ENCODE measurements around the gene TMEM161A. TPM values are rescaled to one million over a fixed set of nuclear protein-coding genes. Genes with fewer than 3 reads are reported as not detected.

TMEM161A gene
- total and polyA plus RNA-seq, 3 donors from 2014 or later, result 13.2 to 18.7 (median 17.4) TPM

DNA sequence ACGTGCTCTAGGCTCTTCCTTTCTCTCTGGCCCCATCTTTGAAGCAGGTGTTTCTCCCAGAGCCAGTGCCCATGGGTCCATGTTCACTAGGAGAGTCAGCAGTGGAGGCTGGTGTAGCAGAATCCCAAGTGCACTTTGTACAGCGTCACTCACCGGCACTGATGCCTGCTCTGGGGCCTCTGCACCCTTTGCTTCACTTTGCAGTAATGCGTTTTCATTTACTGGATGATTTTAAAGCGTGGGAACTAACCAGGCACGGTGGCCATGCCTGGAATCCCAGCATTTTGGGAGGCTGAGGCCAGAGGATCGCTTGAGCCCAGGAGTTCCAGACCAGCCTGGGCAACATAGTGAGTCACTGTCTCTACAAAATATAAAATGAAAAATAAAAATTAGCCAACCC, 43.8 kb downstream of the TMEM161A start:
- Histone ChIP-seq H3K36me3 (ENCODE audit: low read depth, missing control alignments) (no peaks in the 10 kb centered on the region), H3K9me3 (no peaks in the 10 kb centered on the region), H3K4me1 (peaks cover 5% of the 10 kb centered on the region), H3K4me3 (no peak overlapping the region), H3K27ac (no peak overlapping the region), H3K27me3 (no peaks in the 10 kb centered on the region)
- intact Hi-C loops (cut with DNase I; ENCODE audit: low total_unique reads), result no loop called here
- 90 to 95% methylated on average over 7 of the region's 7 CpGs for WGBS, 2 donors
- no peak for DNase-seq
- no peak for TF ChIP-seq POLR2A (IDR thresholded peaks at IDR 0.05)
- TF ChIP-seq, protein P1, sequence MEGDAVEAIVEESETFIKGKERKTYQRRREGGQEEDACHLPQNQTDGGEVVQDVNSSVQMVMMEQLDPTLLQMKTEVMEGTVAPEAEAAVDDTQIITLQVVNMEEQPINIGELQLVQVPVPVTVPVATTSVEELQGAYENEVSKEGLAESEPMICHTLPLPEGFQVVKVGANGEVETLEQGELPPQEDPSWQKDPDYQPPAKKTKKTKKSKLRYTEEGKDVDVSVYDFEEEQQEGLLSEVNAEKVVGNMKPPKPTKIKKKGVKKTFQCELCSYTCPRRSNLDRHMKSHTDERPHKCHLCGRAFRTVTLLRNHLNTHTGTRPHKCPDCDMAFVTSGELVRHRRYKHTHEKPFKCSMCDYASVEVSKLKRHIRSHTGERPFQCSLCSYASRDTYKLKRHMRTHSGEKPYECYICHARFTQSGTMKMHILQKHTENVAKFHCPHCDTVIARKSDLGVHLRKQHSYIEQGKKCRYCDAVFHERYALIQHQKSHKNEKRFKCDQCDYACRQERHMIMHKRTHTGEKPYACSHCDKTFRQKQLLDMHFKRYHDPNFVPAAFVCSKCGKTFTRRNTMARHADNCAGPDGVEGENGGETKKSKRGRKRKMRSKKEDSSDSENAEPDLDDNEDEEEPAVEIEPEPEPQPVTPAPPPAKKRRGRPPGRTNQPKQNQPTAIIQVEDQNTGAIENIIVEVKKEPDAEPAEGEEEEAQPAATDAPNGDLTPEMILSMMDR (IDR thresholded peaks at IDR 0.05), result no peak

DNA sequence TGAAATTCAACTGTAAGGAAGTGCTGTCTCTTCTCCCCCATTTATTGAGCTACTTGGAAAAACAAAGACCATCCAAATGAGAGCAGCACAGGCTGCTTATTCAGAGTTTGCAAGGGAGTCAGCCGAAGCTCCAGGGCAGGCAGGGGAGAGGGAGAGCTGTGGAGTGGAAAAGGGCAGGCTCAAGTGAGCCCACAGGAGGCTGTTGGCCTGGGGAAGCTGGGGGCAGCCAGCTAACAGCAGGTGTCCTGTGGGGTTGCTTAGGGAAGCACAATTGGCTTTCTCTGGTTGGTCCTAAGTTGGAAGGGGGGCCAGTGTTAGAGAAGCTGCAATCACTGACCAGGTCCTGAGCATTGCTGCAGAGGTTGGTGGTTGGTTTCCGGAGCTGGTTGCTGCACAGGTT, 50.6 kb downstream of the TMEM161A start:
- peaks cover 6% of the 10 kb centered on the region for H3K4me1 ChIP-seq
- H3K27me3 ChIP-seq, result no peaks in the 10 kb centered on the region
- no peaks in the 10 kb centered on the region for H3K9me3 ChIP-seq
- H3K4me3 ChIP-seq, result no peak overlapping the region
- no peak for DNase-seq
- intact Hi-C loops (cut with DNase I; ENCODE audit: low total_unique reads), result no loop called here
- no peak overlapping the region for H3K27ac ChIP-seq
- TF ChIP-seq, protein P1 (IDR thresholded peaks at IDR 0.05), result no peak
- no peak for TF ChIP-seq POLR2A (IDR thresholded peaks at IDR 0.05)
- WGBS, 2 donors, result 72 to 94% methylated on average over 2 of the region's 2 CpGs
- no peaks in the 10 kb centered on the region for H3K36me3 ChIP-seq (ENCODE audit: low read depth, missing control alignments)

DNA sequence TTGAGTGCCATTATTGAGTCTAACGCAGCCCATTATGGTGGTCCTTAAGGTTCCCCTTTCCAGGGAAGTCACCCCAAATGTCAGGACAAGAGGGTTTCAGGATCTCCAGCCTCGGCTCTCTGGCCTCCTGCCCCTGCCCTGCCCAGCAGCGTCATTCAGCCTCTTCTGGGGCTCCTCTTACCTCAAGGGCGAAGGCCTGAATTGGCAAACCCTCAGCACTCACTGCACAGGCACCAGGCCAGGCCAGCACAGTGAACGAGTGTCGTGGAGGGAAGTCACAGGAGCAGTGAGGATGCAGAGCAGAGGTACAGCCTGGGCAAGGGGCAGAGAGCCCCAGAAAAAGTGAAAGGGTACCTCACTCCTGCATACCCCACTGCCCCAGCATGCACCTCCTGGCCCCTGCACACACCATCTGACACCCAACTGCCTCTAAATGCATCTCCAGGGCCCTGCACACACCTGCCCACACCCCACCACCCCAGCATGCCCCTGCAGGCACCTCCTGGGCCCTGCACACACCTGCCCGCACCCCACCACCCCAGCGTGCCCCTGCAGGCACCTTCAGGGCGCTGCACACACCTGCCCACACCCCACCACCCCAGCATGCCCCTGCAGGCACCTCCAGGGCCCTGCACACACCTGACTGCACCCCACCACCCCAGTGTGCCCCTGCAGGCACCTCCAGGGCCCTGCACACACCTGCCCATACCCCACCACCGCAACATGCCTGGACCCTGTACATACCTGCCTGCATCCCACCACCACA, 54.7 kb downstream of the TMEM161A start:
- Histone ChIP-seq H3K27ac (no peak overlapping the region), H3K27me3 (no peaks in the 10 kb centered on the region), H3K4me1 (peaks cover under 1% of the 10 kb centered on the region), H3K36me3 (ENCODE audit: low read depth, missing control alignments) (no peaks in the 10 kb centered on the region), H3K4me3 (no peak overlapping the region), H3K9me3 (no peaks in the 10 kb centered on the region)
- intact Hi-C loops (cut with DNase I; ENCODE audit: low total_unique reads), result no loop called here
- no peak for DNase-seq
- 82 to 96% methylated on average over 7 to 10 of the region's 10 CpGs for WGBS, 2 donors
- TF ChIP-seq, protein P1 (IDR thresholded peaks at IDR 0.05), result no peak
- no peak for TF ChIP-seq POLR2A (IDR thresholded peaks at IDR 0.05)

DNA sequence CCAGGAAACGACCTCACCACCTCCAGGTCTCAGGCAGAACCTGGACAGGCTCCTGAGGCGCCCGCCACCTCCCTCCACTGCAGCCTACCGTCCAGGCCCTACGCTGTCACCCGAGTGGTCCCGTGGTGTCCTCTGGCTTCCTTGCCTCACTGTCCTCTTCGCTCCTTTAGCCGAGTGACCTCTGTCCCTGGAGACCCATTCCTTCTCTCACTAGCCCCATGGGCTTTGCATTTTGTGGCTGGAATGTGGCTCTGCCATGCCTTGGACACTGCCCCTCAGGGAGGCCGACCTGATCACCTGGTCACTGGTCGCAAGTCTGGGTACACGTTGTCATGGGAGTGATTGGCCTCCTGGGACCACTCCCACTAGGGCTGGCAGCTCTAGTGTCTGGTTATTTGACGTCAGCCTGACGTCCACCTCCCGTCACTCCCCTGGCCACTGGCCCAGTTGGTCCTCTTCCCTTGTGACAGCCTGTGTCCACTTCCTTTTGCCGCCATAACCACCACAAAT, 56.6 kb downstream of the TMEM161A start:
- intact Hi-C loops (cut with DNase I; ENCODE audit: low total_unique reads), result no loop called here
- Histone ChIP-seq H3K36me3 (ENCODE audit: low read depth, missing control alignments) (no peaks in the 10 kb centered on the region), H3K4me3 (no peak overlapping the region), H3K9me3 (no peaks in the 10 kb centered on the region), H3K27ac (no peak overlapping the region), H3K27me3 (no peaks in the 10 kb centered on the region), H3K4me1 (peaks cover 7% of the 10 kb centered on the region)
- 80 to 87% methylated on average over 13 to 16 of the region's 16 CpGs for WGBS, 2 donors
- TF ChIP-seq, protein P1 (IDR thresholded peaks at IDR 0.05), result no peak
- TF ChIP-seq POLR2A (IDR thresholded peaks at IDR 0.05), result no peak
- no peak for DNase-seq

DNA sequence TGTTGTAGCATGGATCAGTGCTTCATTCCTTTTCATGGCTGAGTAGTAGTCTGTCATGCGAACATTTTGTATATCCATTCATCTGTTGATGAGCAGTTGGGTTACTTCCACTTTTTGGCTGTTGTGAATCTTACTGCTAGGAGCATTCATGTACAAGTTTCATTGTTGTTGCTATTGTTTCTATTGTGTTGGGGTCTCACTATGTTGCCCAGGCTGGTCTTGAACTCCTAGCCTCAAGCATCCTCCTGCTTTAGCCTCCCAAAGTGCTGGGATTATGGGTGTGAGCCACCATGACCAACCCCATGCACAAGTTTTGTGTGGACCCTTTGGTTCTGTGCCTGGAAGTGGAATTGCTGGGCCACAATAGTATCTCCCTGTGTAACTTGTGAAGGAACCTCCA, 58.7 kb downstream of the TMEM161A start:
- WGBS, 2 donors, result 92 to 100% methylated on average over 1 of the region's 1 CpG
- no peaks in the 10 kb centered on the region for H3K9me3 ChIP-seq
- TF ChIP-seq, protein P1 (IDR thresholded peaks at IDR 0.05), result no peak
- no peak for TF ChIP-seq POLR2A (IDR thresholded peaks at IDR 0.05)
- H3K27ac ChIP-seq, result no peak overlapping the region
- H3K4me3 ChIP-seq, result no peak overlapping the region
- DNase-seq, result no peak
- no peaks in the 10 kb centered on the region for H3K36me3 ChIP-seq (ENCODE audit: low read depth, missing control alignments)
- peaks cover 7% of the 10 kb centered on the region for H3K4me1 ChIP-seq
- intact Hi-C loops (cut with DNase I; ENCODE audit: low total_unique reads), result no loop called here
- H3K27me3 ChIP-seq, result no peaks in the 10 kb centered on the region
